Activated CD4-positive, alpha-beta T cell treated with anti-CD3 and anti-CD28 coated beads for 36 hours (primary cell): ENCODE data around the gene CATSPER2. TPM values are rescaled to one million over a fixed set of nuclear protein-coding genes. Genes with fewer than 3 reads are reported as not detected.
"Not testable (repeated sequence)": the region's sequence is repeated elsewhere in the genome, so short reads cannot be mapped to it uniquely, and the experiment has no call there.

Experiments used
- ATAC-seq: fragments of 200-7000 bp; cut with Tn5 transposase; one replicate; pipeline ENCODE4 v1.10.0; 2021; ENCODE audit warnings: mild to moderate bottlenecking, moderate library complexity
- CTCF ChIA-PET: fragments of 350-600 bp; sonication (Branson Sonifier 250); formaldehyde crosslinking; loops from one replicate; lab custom pipeline; 2021; ENCODE audit warnings: antibody characterized with exemption; lab: Charles Lee
- POLR2A ChIA-PET: fragments of 350-600 bp; sonication (Branson Sonifier 250); formaldehyde crosslinking; loops from one replicate; lab custom pipeline; 2021; ENCODE audit warnings: antibody characterized with exemption, inconsistent platforms; lab: Charles Lee
- DNase-seq: peaks from one replicate; pipeline ENCODE4 v3.0.0-alpha.2; 2020
- H3K27ac Mint-ChIP-seq: one replicate; pipeline ENCODE4 v1.8.0; 2021; ENCODE audit warnings: mixed read lengths
- H3K27me3 Mint-ChIP-seq: one replicate; pipeline ENCODE4 v1.8.0; 2021; ENCODE audit warnings: mixed read lengths
- H3K36me3 Mint-ChIP-seq: one replicate; pipeline ENCODE4 v1.8.0; 2021; ENCODE audit warnings: low read depth, mixed read lengths
- H3K4me1 Mint-ChIP-seq: one replicate; pipeline ENCODE4 v1.8.0; 2021; ENCODE audit warnings: mixed read lengths
- H3K4me3 Mint-ChIP-seq: one replicate; pipeline ENCODE4 v1.8.0; 2021; ENCODE audit warnings: mild to moderate bottlenecking, moderate library complexity, mixed read lengths
- H3K9me3 Mint-ChIP-seq: one replicate; pipeline ENCODE4 v1.8.0; 2021; ENCODE audit warnings: low read depth, mixed read lengths
- intact Hi-C, 2 experiments: fragments of 100-400 bp; cut with DNase I in 1 of 2; cut with micrococcal nuclease in 1 of 2; formaldehyde crosslinking; loops; one replicate each; pipeline versions ENCODE4 v1.14.2 to v1.15.1; 2022 to 2024; cut with DNase I, micrococcal nuclease
- total RNA-seq, 2 experiments: library from RNA; stranded (reverse); gene quantifications; one replicate each; pipeline ENCODE4 v1.2.3, GENCODE V29; 2021

The CATSPER2 gene
- total RNA-seq, 2 experiments from 2014 or later = 1.9 to 2.2 TPM

DNA sequence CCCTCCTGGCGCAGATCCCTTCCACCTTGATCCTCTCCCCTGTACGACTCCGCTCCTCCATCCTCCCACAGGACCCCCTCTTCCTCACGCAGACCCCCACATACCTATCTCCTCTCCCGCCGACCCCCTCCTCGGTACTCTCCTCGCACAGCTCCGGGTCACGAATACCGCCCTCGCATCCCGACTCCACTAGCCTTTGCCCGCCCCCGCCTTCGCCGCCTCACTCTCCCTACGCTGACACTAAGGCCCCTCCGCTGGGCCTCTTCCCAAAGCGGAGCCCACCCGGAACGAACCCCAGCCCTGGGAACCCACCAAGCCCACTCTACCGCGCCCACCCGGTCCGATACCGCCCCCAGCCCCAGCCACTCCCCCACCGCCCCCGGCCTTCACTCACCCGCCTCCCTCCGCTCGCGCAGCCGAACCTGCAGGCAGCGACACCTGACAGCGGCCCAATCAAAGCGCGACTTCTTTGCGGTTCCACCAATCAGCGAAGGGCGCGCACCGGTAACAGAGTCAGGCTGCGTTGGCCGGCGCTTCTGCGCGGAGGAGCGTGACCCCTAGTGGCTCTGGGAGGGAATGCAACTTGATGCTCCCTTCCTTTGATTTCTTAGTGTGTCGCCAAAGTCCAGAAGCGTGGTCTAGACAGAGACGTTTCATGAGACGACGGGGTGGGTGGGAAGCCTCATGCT lies 58.7 kb downstream of the CATSPER2 start, which contains the start of gene PPIP5K1:
PPIP5K1 (minus strand) TSS at position 431 of the 689 bp plus-strand sequence. CDS start 5,704 bp downstream, outside the sequence.
- ATAC-seq = peak; percentile 96
- H3K36me3 Mint-ChIP-seq, CTCF ChIA-PET, DNase-seq, H3K4me3 Mint-ChIP-seq, intact Hi-C loops, H3K9me3 Mint-ChIP-seq, H3K4me1 Mint-ChIP-seq, H3K27me3 Mint-ChIP-seq, H3K27ac Mint-ChIP-seq, POLR2A ChIA-PET: not testable (repeated sequence)

Other genes starting within 250 kb of the CATSPER2 start
- gene TP53BP1, start 155.7 kb downstream of the CATSPER2 start, total RNA-seq = 10 to 100 TPM; 22.4 to 23.9 TPM
- gene MAP1A, start 131.2 kb downstream of the CATSPER2 start, total RNA-seq = 1 to 10 TPM; 1.3 TPM
- gene PPIP5K1, start 58.6 kb downstream of the CATSPER2 start, total RNA-seq = 10 to 100 TPM; 37.7 to 42.6 TPM
- under 1 TPM in 1 of 2 experiments, not detected in 1; 0.25 TPM for gene CKMT1B, start 54.8 kb downstream of the CATSPER2 start, total RNA-seq
- gene STRC, start 30.0 kb downstream of the CATSPER2 start, total RNA-seq = 1 to 10 TPM in 1 of 2 experiments, under 1 TPM in 1; 0.66 to 1.0 TPM
- under 1 TPM; 0.27 to 0.33 TPM for gene CKMT1A, start 45.0 kb upstream of the CATSPER2 start, total RNA-seq
- 100 to 1,000 TPM; 274 to 287 TPM for gene PDIA3, start 97.6 kb upstream of the CATSPER2 start, total RNA-seq
- 1 to 10 TPM; 3.6 TPM for gene ELL3, start 128.1 kb upstream of the CATSPER2 start, total RNA-seq
- 100 to 1,000 TPM; 710 to 718 TPM for gene SERF2, start 143.5 kb upstream of the CATSPER2 start, total RNA-seq
- gene SERINC4, start 151.4 kb upstream of the CATSPER2 start, total RNA-seq = under 1 TPM; 0.42 to 0.46 TPM
- gene HYPK, start 151.8 kb upstream of the CATSPER2 start, total RNA-seq = 10 to 100 TPM; 14.0 to 16.4 TPM
- gene MFAP1, start 175.8 kb upstream of the CATSPER2 start, total RNA-seq = 10 to 100 TPM; 51.3 to 56.2 TPM
- 10 to 100 TPM; 75.4 to 95.2 TPM for gene WDR76, start 178.2 kb upstream of the CATSPER2 start, total RNA-seq